Keratinocyte (primary cell): ENCODE results near the gene HIPK1. TPM values are rescaled to one million over a fixed set of nuclear protein-coding genes. Genes with fewer than 3 reads are reported as not detected.

Source experiments
- DNase-seq: peaks from one replicate; pipeline ENCODE4 v3.0.0-alpha.2; 2011; ENCODE audit warnings: low read depth, missing footprints, low spot score
- FAIRE-seq: peaks from 2 replicates; lab custom pipeline; 2011; peaks lifted over from hg19 to GRCh38; lab: Jason Lieb, UNC
- H2AFZ ChIP-seq: 2 replicates; pipeline ENCODE4 v1.6.0; 2012; ENCODE audit warnings: low read length, control low read depth, inconsistent platforms; ENCODE audit not compliant: control insufficient read depth
- H3K27ac ChIP-seq: 2 replicates; pipeline ENCODE4 v1.5.1; 2011; ENCODE audit warnings: low read length; ENCODE audit not compliant: control insufficient read depth, insufficient read depth
- H3K27me3 ChIP-seq: 3 replicates; pipeline ENCODE4 v1.6.0; 2011; ENCODE audit warnings: low read length; ENCODE audit not compliant: control insufficient read depth, insufficient read depth; ENCODE audit errors: extremely low read depth
- H3K36me3 ChIP-seq, 2 experiments: 2 replicates in 1 of 2; 3 replicates in 1 of 2; pipeline ENCODE4 v1.5.1; 2011; ENCODE audit warnings: low read length in 2 of 2, mild to moderate bottlenecking in 1 of 2; ENCODE audit not compliant: control insufficient read depth in 2 of 2, insufficient read depth in 2 of 2; ENCODE audit errors: extremely low read depth in 1 of 2
- H3K4me1 ChIP-seq: 3 replicates; pipeline ENCODE4 v1.5.1; 2011; ENCODE audit warnings: low read length; ENCODE audit not compliant: control insufficient read depth, insufficient read depth; ENCODE audit errors: extremely low read depth
- H3K4me2 ChIP-seq: 3 replicates; pipeline ENCODE4 v1.6.0; 2011; ENCODE audit warnings: low read depth, low read length; ENCODE audit not compliant: control insufficient read depth, insufficient read depth; ENCODE audit errors: extremely low read depth
- H3K4me3 ChIP-seq, 3 experiments: fragments of 200-600 bp in 1 of 3; sonication (generic) in 1 of 3; 2 replicates in 2 of 3; 3 replicates in 1 of 3; pipeline ENCODE4 v1.5.1; 2011 to 2016; ENCODE audit warnings: low read length in 3 of 3, mild to moderate bottlenecking in 3 of 3, control low read depth in 2 of 3, inconsistent platforms in 1 of 3, low read depth in 1 of 3, mixed read lengths in 1 of 3, mixed run types in 1 of 3, moderate library complexity in 1 of 3; ENCODE audit not compliant: control insufficient read depth in 2 of 3, insufficient read depth in 2 of 3; ENCODE audit errors: extremely low read depth in 1 of 3
- H3K79me2 ChIP-seq: 2 replicates; pipeline ENCODE4 v1.6.0; 2012; ENCODE audit warnings: low read length; ENCODE audit not compliant: control insufficient read depth, insufficient read depth
- H3K9ac ChIP-seq: 3 replicates; pipeline ENCODE4 v1.6.0; 2011; ENCODE audit warnings: low read length; ENCODE audit not compliant: control insufficient read depth, insufficient read depth; ENCODE audit errors: extremely low read depth
- H3K9me1 ChIP-seq: 3 replicates; pipeline ENCODE4 v1.6.0; 2011; ENCODE audit warnings: low read length; ENCODE audit not compliant: control insufficient read depth, insufficient read depth; ENCODE audit errors: extremely low read depth
- H3K9me3 ChIP-seq: 2 replicates; pipeline ENCODE4 v1.5.1; 2012; ENCODE audit warnings: low read depth, low read length; ENCODE audit not compliant: control insufficient read depth
- H4K20me1 ChIP-seq: 3 replicates; pipeline ENCODE4 v1.6.0; 2011; ENCODE audit warnings: low read length; ENCODE audit not compliant: control insufficient read depth, insufficient read depth; ENCODE audit errors: extremely low read depth
- CTCF ChIP-seq, 3 experiments: IDR thresholded peaks in 1 of 3; conservative IDR thresholded peaks in 1 of 3; optimal IDR thresholded peaks in 1 of 3; 2 replicates in 2 of 3; 3 replicates in 1 of 3; pipeline versions ENCODE3 to v1.5.1; 2011; ENCODE audit warnings: low read length in 3 of 3, mild to moderate bottlenecking in 3 of 3, moderate library complexity in 2 of 3, control low read depth in 1 of 3, inconsistent platforms in 1 of 3; ENCODE audit not compliant: insufficient read depth in 2 of 3; ENCODE audit errors: extremely low read depth in 1 of 3
- EZH2 ChIP-seq: IDR thresholded peaks from one replicate; pipeline ENCODE4 v1.6.1; 2012; ENCODE audit warnings: inconsistent platforms, mild to moderate bottlenecking, low read length, moderate library complexity
- dilution Hi-C: fragments of 300-500 bp; cut with MboI; formaldehyde crosslinking; loops from one replicate; pipeline ENCODE4 v1.7.0; 2020; ENCODE audit warnings: low sequenced_read_pairs; ENCODE audit not compliant: extremely low pct_ligation_motif_present
- polyA plus RNA-seq, 5 experiments: library from polyadenylated mRNA; depleted of rRNA in 3 of 5; stranded (reverse) in 3 of 5; stranded (forward) in 1 of 5; unstranded in 1 of 5; fragments of >200 nt; gene quantifications; 1 replicate in 1 of 5; 2 replicates in 3 of 5; 3 replicates in 1 of 5; pipeline versions ENCODE4 v1.2.1 to v1.2.3, GENCODE V29; 2011 to 2012; ENCODE audit warnings: missing spikeins in 2 of 5, low read depth in 1 of 5, low replicate concordance in 1 of 5

Gene HIPK1
- polyA plus RNA-seq, 1 donor (not counting 4 experiments of a cell fraction or from before 2014, with no cell fraction given): 19.9 TPM

- FAIRE-seq (no peak), DNase-seq (no peak)
- Histone ChIP-seq H2AFZ (no peak overlapping the region), H3K36me3 (peaks cover 9 to 18% of the 10 kb centered on the region in 2 experiments), H4K20me1 (peaks cover 3% of the 10 kb centered on the region), H3K4me1 (peaks cover 9% of the 10 kb centered on the region), H3K79me2 (no peaks in the 10 kb centered on the region), H3K9me1 (no peaks in the 10 kb centered on the region), H3K27ac (no peak overlapping the region), H3K27me3 (no peaks in the 10 kb centered on the region), H3K9me3 (no peaks in the 10 kb centered on the region), H3K4me3 (no peak overlapping the region), H3K9ac (no peak overlapping the region), H3K4me2 (no peak overlapping the region)
- dilution Hi-C loops: no loop called here
- no peak for TF ChIP-seq CTCF (optimal IDR thresholded peaks at IDR 0.05 in 1 of 3, IDR thresholded peaks at IDR 0.05 in 1 of 3, conservative IDR thresholded peaks at IDR 0.05 in 1 of 3; ENCODE audit: extremely low read depth in 1 of 3, insufficient read depth in 2 of 3, low read length in 3 of 3)
- TF ChIP-seq EZH2: no peak
Measured at GRCh38 chr1:113975211-113975895, 46.2 kb downstream of the HIPK1 start.

GRCh38 chr1:113976609-113977278, 47.6 kb downstream of the HIPK1 start:
- TF ChIP-seq EZH2: no peak
- TF ChIP-seq CTCF (optimal IDR thresholded peaks at IDR 0.05 in 1 of 3, IDR thresholded peaks at IDR 0.05 in 1 of 3, conservative IDR thresholded peaks at IDR 0.05 in 1 of 3; ENCODE audit: extremely low read depth in 1 of 3, insufficient read depth in 2 of 3, low read length in 3 of 3): peak; percentile 18 to 41 (median 36)
- no peak overlapping the region for H3K4me2 ChIP-seq
- FAIRE-seq: no peak
- H2AFZ ChIP-seq: no peak overlapping the region
- no peaks in the 10 kb centered on the region for H3K9me3 ChIP-seq
- peaks cover 8 to 16% of the 10 kb centered on the region in 2 experiments for H3K36me3 ChIP-seq
- DNase-seq: no peak
- no peak overlapping the region for H3K4me3 ChIP-seq
- H4K20me1 ChIP-seq: peaks cover 1% of the 10 kb centered on the region
- no peaks in the 10 kb centered on the region for H3K79me2 ChIP-seq
- no peak overlapping the region for H3K9ac ChIP-seq
- H3K27ac ChIP-seq: no peak overlapping the region
- dilution Hi-C loops: no loop called here
- H3K4me1 ChIP-seq: peaks cover 9% of the 10 kb centered on the region
- H3K27me3 ChIP-seq: no peaks in the 10 kb centered on the region
- no peaks in the 10 kb centered on the region for H3K9me1 ChIP-seq
